VCaP (cell line): ENCODE measurements around the gene EIF4EBP3.

Experiments
- H3K27ac ChIP-seq: fragments of 450-650 bp; 2 replicates; pipeline ENCODE4 v1.5.1; 2017
- CTCF ChIP-seq: fragments of 450-650 bp; conservative IDR thresholded peaks from 2 replicates; pipeline ENCODE4 v1.5.1; 2017; ENCODE audit warnings: mild to moderate bottlenecking, moderate library complexity

Gene EIF4EBP3

GRCh38 chr5:140565024-140565779 is 17.7 kb downstream of the EIF4EBP3 start:
- peak overlapping the region; percentile 85 for H3K27ac ChIP-seq
- no peak for TF ChIP-seq CTCF

- TF ChIP-seq CTCF = no peak
Measured at GRCh38 chr5:140565780-140566095, 18.3 kb downstream of the EIF4EBP3 start.

GRCh38 chr5:140566665-140567064 is 19.2 kb downstream of the EIF4EBP3 start:
- H3K27ac ChIP-seq = no peak overlapping the region
- TF ChIP-seq CTCF = no peak

More at GRCh38 chr5:140565780-140566095, 18.3 kb downstream of the EIF4EBP3 start:
- peak overlapping the region; percentile 85; the same call in 1 of the 2 replicates for H3K27ac ChIP-seq

GRCh38 chr5:140567136-140567818 is 19.8 kb downstream of the EIF4EBP3 start:
- TF ChIP-seq CTCF = no peak
- no peak overlapping the region for H3K27ac ChIP-seq

- no peak for TF ChIP-seq CTCF
- H3K27ac ChIP-seq = no peak overlapping the region
Measured at GRCh38 chr5:140567871-140568270, 20.4 kb downstream of the EIF4EBP3 start.

GRCh38 chr5:140568443-140569063 is 21.1 kb downstream of the EIF4EBP3 start:
- no peak for TF ChIP-seq CTCF
- no peak overlapping the region for H3K27ac ChIP-seq

- no peak overlapping the region for H3K27ac ChIP-seq
Measured at GRCh38 chr5:140569197-140569596, 21.7 kb downstream of the EIF4EBP3 start.

More at GRCh38 chr5:140569197-140569596, 21.7 kb downstream of the EIF4EBP3 start:
- TF ChIP-seq CTCF = no peak
